ENCODE measurements around the gene LRRC45.

Gene LRRC45

DNA sequence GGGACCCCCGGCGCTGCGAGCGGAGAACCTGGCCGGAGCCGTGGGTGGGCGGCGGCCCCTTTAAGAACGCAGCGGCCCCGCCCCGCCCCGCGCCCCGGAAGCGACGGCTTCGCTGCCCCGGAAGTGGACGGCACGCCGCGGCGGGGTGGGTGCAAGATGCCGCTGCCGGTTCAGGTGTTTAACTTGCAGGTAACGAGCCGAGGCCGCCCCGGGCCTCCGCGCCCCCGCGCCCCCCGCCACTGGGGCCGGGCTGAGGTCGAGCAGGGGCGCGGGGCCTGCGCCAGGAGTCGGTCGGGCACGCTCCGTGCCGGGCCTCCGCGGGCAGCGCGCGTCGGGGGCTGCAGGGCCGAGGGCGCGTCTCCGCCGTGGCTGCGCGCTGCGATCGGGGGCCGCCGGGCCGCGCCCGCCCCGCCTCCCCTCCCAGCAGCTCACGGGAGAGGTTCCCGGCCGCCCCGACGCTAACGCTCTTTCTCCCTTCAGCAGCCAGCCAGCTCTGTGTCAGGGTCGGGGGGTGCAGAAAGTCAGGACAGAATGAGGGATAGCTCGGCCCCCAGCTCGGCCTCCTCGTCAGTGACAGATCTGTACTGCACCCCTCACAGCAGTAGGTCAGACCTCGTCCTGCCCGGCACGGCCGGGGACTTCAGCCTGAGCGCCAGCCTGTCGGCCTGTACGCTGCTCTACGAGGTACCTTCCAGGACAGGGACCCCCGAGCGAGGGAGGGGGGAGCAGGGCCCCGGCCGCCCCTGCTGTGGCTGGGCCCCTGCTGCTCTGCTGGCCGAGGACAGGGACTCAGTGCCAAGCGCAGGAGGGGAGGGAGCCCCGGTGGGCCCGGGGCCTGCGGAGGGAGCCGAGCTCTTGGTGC, 28.9 kb downstream of the LRRC45 start, which contains the start of the genes GPS1 and RFNG:
Gene GPS1, plus strand, starts transcription at position 123 of the 862 bp plus-strand sequence. Its CDS starts 34 bp downstream, at position 157.
Gene RFNG, minus strand, starts transcription at position 36 of the 862 bp plus-strand sequence. CDS start 45 bp downstream, outside the sequence.
- DNase-seq (ENCODE audit: low spot score), result peak; percentile 38

- no peak for DNase-seq (ENCODE audit: low spot score)
Observed at GRCh38 chr17:82052638-82053059, 29.5 kb downstream of the LRRC45 start.

DNA sequence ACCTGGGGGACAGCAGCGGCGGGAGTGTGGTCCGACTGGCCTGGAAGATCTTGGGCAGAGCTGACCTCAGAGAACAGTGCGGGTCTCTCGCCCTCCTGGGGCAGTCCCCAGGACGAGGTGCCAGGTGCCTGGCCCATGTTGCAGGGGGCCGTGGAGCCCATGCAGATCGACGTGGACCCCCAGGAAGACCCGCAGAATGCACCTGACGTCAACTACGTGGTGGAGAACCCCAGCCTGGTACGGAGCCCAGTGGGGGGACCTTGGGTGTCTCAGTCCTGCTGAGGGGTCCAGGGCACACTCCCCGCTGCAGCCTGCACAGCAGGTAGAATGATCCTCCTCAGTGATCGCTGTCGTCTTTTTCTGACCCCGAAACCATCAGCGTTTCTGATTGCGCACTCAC, 30.0 kb downstream of the LRRC45 start:
- DNase-seq (ENCODE audit: low spot score), result no peak

DNA sequence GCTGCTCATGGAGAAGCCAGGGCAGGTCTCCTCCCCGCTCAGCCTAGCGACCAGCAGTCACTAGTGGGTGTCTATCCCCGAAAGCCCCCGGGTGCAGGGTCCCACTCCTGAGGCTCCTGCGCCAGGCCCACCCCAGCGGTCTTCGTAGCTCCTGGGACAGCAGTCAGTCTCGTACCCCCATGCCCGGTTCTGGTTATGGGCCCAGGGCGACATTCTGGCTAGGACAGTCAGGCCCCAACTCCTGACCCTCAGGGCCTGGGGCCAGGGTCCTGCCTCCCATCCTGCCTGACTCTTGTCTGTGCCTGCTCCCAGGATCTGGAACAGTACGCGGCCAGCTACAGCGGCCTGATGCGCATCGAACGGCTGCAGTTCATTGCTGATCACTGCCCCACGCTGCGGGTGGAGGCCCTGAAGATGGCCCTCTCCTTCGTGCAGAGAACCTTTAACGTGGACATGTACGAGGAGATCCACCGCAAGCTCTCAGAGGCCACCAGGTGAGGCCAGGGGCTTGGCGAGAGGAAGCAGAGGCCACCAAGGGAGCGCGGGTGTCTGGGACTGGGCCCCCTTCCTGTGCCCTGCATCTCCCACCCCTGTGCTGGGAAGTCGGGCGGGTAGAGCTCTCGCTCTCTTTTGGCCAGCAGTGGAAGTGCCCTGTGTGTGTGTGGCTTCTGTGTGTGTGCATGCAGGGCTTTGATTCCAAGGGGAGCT, 30.6 kb downstream of the LRRC45 start:
- DNase-seq (ENCODE audit: low spot score), result no peak

- no peak for DNase-seq (ENCODE audit: low spot score)
Observed at GRCh38 chr17:82054351-82055022, 31.4 kb downstream of the LRRC45 start.

DNA sequence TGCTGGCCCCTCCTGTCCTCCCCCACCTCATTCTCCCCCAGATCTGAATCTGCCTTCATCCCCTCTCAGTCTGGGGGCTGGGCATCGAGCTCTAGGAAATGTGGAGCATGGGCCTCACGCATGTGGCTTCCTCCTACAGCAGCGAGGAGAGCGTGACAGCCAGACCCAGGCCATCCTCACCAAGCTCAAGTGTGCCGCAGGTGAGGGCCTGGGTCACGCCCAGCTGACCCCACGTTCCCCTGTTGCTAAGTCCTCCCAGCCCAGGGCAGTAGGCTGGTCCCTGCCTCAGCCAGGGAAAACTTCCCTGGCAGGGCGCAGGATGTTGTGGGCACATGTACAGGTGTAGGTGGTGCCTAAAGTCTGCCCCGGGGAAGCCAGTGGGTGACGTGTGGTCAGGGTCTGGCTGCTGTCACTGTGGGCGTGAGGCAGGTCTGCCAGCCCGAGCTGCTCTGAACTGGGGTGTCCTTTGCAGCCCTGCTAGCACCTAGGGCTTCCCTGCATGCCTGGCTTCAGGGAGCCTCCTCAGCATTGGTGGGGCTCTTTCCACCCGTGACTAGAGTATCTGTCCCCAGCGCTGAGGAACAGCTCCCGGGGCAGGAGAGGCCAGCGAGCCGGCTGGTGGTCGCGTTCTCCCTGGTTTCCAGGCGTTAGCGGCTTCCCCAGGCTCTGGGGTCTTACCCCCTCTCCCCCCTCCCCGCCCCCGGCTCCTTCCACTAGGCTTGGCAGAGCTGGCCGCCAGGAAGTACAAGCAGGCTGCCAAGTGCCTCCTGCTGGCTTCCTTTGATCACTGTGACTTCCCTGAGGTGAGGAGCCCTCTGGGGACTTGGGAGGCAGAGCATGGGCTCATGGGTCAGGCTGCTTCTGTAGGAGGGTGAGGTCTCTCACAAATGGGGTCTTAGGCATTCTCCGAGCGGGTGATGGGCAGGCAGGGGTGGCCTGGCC, 32.2 kb downstream of the LRRC45 start:
- no peak for DNase-seq (ENCODE audit: low spot score)

DNA sequence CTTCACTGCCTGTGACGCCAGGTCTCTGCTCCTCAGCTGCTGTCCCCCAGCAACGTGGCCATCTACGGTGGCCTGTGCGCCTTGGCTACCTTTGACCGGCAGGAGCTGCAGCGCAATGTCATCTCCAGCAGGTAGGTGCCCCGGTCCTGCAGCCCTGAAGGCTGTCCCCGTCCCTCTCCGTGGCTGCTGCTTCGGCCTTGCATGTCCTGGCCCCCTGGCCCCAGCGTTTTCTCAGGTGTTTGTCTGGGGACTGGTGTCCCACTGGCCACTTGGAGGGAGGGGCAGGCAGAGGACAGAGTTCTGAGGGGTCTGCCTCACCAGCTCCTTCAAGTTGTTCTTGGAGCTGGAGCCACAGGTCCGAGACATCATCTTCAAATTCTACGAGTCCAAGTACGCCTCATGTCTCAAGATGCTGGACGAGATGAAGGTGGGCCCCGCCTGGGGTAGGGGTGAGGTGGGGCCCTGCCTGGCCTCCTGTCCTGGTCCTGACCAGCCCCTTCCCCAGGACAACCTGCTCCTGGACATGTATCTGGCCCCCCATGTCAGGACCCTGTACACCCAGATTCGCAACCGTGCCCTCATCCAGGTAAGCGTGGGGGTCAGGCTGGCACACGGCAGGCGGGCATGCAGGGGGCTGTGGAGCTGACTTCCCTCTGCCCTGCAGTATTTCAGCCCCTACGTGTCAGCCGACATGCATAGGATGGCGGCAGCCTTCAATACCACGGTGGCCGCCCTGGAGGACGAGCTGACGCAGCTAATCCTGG, 33.0 kb downstream of the LRRC45 start:
- no peak for DNase-seq (ENCODE audit: low spot score)

GRCh38 chr17:82056729-82057621, 33.9 kb downstream of the LRRC45 start:
- no peak for DNase-seq (ENCODE audit: low spot score)

DNA sequence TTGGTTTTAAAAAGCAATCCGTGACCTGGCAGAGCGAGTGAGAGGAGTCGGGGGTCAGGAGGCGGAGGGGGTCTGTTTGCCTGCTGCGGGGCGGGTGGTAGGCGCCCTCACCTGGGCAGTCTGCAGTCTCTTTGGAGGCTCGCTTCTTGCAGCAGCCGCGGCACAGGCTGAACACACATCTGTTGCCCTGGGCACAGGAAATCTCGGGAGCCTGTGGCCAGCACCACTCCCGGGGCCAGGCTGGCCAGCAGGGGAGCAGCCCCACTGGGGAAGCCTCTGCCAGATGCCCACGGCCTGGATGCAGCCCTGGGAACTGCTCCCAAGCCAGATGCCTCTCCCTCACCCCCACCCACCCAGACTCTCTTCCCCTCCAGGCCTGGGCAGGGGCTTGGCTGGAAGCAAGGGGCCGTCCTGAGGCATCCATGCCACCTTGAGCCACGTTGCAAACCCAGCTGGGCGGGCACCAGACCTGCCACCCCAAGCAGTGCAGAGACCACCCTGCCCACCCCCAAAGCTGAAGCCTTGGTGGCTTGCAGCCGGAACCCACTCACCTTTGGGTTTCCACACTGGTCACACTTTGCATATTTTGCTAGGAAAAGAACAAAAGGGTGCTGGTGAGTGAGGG, 35.2 kb downstream of the LRRC45 start:
- DNase-seq (ENCODE audit: low spot score), result no peak

DNA sequence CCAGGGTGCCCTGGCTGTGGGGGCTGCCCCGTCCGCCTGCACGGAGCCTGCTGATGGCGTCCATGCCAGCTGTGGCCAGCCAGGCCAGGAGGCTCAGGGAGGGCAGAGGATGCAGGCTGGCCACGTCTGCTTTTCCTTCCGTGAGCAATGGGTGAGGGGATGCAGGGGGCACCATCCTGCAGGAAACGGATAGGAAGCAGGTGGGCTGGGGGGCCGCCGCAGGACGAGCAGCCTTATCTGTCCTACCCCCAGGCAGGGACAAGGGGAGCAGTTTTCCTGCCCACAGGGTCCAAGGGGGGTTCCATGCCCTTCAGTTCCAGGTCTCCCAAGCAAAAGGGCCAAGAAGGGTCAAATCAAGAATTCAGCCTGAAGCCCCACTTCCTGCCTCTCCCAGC, 35.7 kb downstream of the LRRC45 start:
- no peak for DNase-seq (ENCODE audit: low spot score)

DNA sequence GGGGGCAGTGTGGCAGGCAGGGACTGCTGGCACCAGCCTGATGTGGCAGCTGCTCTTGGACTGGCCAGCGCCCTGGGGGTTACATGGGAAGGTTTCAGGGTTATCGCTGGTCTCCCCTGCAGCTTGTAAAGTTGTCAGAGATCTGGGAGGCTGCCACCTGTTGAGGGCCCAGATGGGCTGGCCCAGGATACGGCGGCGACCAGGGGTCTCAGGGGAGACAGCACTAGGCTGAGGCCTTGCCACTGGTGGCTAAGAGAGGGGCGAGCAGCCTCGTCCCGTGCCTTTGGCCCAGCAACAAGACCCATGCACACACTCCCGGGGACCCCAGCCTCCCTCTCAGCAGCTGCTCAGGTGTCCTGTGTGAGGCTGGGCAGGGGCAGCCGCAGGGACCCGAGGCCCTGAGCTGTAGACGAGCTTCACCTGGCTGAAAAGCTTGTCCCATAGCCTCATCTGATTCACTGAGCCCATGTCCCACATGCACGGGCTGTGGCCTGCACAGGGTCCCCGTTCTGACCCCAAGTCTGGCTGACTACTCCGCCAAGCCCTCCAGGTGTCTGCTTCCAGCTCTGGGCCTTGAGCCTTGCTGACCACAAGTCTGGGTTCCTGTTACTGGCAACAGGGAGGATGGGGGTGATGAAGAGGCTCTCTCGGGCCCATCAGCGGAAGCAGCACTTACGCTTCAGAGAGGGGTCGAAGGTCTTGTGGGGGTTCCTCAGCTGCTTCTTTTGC, 36.3 kb downstream of the LRRC45 start:
- DNase-seq (ENCODE audit: low spot score), result no peak

DNA sequence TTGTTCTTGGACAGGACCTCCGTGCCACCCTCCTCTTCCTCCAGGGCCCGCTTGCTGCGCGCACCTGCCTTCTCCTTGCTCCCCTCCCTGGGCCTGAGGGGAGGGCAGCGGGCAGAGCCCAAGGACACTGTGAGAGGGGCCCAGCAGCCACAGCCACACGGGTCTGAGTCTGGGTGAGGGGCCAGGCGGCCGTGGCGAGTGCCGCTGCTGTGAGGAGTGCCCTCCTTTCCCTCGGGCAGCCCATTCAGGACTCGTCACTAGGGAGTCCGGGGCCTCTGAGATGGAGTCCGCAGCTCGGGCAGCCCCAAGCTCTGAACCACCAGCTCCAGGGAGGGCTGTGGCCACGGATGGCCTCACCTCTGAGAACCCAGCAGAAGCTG, 36.9 kb downstream of the LRRC45 start:
- DNase-seq (ENCODE audit: low spot score), result no peak

- DNase-seq (ENCODE audit: low spot score), result no peak
Observed at GRCh38 chr17:82060614-82061013, 37.5 kb downstream of the LRRC45 start.

DNA sequence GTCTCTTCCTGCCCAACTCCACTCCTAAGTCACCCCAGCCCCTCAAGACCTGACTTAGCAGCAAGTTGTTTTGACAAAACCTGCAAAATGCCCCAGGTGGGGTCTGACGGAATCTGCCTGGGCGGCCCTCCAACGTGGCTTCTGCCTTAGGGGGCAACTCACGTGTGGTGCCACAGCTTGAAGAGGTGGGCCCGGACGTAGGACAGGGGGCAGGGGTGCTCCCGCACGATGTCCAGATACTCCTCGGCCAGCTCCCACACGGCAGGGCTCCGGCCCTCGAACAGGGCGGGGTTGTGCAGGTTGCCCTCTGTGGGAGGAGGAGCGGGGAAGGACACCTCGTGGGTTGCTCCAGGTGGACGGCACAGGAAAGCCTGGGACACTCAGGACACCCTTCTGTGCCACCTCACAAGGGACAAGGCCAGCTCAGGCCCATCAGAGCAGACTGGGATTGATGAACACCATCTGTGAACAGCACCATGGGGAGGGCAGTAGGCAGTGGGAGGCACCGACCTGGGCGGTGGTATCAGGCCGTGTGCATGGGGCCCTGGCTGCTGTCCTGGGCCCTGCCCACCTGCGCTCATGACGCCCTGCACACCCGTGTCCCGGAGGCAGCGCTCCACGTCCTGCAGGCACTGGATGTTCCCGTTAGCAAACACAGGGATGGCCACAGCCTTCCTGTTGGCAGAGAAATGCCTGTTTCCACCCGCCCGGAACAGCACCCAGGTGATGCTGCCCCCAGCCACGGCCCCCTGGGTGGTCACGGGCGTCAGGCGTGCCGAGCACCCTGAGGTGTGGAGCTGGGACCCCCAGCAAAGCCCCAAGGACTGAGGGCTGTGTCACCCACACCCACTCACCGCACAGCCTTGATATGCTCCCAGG, 38.2 kb downstream of the LRRC45 start:
- DNase-seq (ENCODE audit: low spot score), result no peak

- DNase-seq (ENCODE audit: low spot score), result no peak
Observed at GRCh38 chr17:82062076-82062983, 39.2 kb downstream of the LRRC45 start.

- no peak for DNase-seq (ENCODE audit: low spot score)
Observed at GRCh38 chr17:82062984-82063368, 39.9 kb downstream of the LRRC45 start.

Data from pons (tissue), 1 donor.